ENCODE measurements around the gene C12orf76. TPM values are rescaled to one million over a fixed set of nuclear protein-coding genes. Genes with fewer than 3 reads are reported as not detected.
"Not testable (repeated sequence)": the region's sequence is repeated elsewhere in the genome, so short reads cannot be mapped to it uniquely, and the experiment has no call there.

C12orf76 gene
- total RNA-seq, 1 experiment from 2014 or later, result 9.7 TPM

DNA sequence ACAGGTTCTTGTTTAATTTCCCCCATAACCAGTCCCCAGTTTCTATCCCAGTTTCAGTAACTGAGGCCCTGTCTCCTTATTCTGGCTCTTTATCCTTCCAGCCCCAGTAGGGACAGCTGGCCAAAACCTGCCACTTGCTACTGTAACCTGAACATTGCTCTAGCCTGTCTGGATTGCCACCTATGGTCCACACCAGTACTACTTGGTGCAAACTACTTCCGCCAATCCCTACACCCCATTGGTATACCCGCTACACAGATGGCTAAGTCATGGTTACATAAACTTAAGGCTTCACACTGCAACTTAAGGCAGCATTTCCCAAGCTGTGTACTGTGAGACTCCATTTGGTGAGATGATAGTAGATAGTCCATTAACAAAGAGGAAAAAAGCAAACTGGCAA lies 20.3 kb upstream of the C12orf76 start:
- Histone ChIP-seq H2AFZ (ENCODE audit: low read length) (no peak overlapping the region), H3K4ac (ENCODE audit: low read depth, low read length) (no peak overlapping the region), H3K23ac (ENCODE audit: insufficient read length, low read depth, low read length) (no peak overlapping the region), H3K14ac (ENCODE audit: insufficient read depth, low read length) (no peak overlapping the region), H3K79me2 (ENCODE audit: insufficient read depth, low read length) (no peaks in the 10 kb centered on the region), H2BK5ac (ENCODE audit: insufficient read length, low read length) (no peak overlapping the region), H3K27ac (ENCODE audit: insufficient read length, low read depth, low read length) (no peak overlapping the region), H3K4me1 (ENCODE audit: insufficient read depth, low read length) (no peaks in the 10 kb centered on the region), H2BK120ac (ENCODE audit: low read depth, low read length, poor library complexity, severe bottlenecking) (no peak overlapping the region), H3T11ph (ENCODE audit: low read length) (no peak overlapping the region), H4K5ac (ENCODE audit: insufficient read length, low read depth, low read length) (no peak overlapping the region), H3K9me3 (ENCODE audit: control insufficient read depth, low read depth, low read length) (no peaks in the 10 kb centered on the region), H3K79me1 (ENCODE audit: insufficient read depth, low read depth, low read length, poor library complexity, severe bottlenecking) (no peaks in the 10 kb centered on the region), H4K20me1 (ENCODE audit: control insufficient read depth, insufficient read depth, insufficient read length) (no peaks in the 10 kb centered on the region), H3K18ac (ENCODE audit: insufficient read length, low read depth, low read length) (no peak overlapping the region), H4K91ac (ENCODE audit: insufficient read length, low read depth, low read length) (no peak overlapping the region), H3K56ac (ENCODE audit: insufficient read length, low read depth, low read length) (no peak overlapping the region), H3K4me2 (ENCODE audit: insufficient read depth, insufficient read length, low read length) (no peak overlapping the region), H4K8ac (replicated peaks; ENCODE audit: insufficient read length, low read depth, low read length) (no peak overlapping the region), H3K27me3 (ENCODE audit: insufficient read depth, low read length) (no peaks in the 10 kb centered on the region), H2BK15ac (ENCODE audit: low read depth, low read length) (no peak overlapping the region), H3K23me2 (ENCODE audit: insufficient read length, low read depth, low read length, poor library complexity, severe bottlenecking) (no peaks in the 10 kb centered on the region), H2BK12ac (ENCODE audit: insufficient read length, low read depth, low read length) (no peak overlapping the region), H3K9ac (ENCODE audit: extremely low read depth, insufficient read length, low read length) (no peak overlapping the region), H2AK5ac (ENCODE audit: insufficient read length, low read length) (no peak overlapping the region), H2BK20ac (ENCODE audit: low read depth, low read length, poor library complexity, severe bottlenecking) (no peak overlapping the region)
- DNase-seq, result no peak
- Mint-ChIP-seq H3K36me3 (ENCODE audit: insufficient read depth in 1 of 3, low read depth in 3 of 3) (no peaks in the 10 kb centered on the region), H3K9me3 (no peaks in the 10 kb centered on the region; a peak in 1 of 5 replicates), H3K27ac (no peak overlapping the region), H3K4me3 (no peak overlapping the region), H3K27me3 (ENCODE audit: low read depth) (peaks cover 10% of the 10 kb centered on the region), H3K4me1 (peaks cover 4 to 6% of the 10 kb centered on the region in 2 experiments; a peak in 1 of 4 replicates)
- TF ChIP-seq CTCF (conservative IDR thresholded peaks at IDR 0.05), result no peak
- WGBS (ENCODE audit: extremely low coverage, insufficient read length, low lambda C conversion rate), result no CpG with 5 or more reads among the region's 2 CpGs

DNA sequence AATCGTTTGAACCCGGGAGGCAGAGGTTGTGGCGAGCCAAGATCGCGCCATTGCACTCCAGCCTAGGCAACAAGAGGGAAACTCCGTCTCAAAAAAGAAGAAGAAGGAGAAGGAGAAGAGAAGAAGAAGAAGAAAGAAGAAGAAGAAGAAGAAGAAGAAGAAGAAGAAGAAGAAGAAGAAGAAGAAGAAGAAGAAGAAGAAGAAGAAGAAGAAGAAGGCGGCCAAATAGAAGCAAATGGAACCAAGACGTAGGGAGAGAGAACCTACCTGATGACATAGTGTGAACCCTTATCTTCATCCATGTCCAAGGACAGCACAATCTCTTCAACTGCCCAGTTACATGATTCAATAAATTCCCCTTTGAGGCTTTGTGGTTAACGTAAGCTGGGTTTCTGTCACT lies 19.8 kb upstream of the C12orf76 start:
- H4K91ac ChIP-seq (ENCODE audit: insufficient read length, low read depth, low read length); H3K4ac ChIP-seq (ENCODE audit: low read depth, low read length); H3K27me3 ChIP-seq (ENCODE audit: insufficient read depth, low read length); H2BK15ac ChIP-seq (ENCODE audit: low read depth, low read length); H2BK5ac ChIP-seq (ENCODE audit: insufficient read length, low read length); H3K27ac ChIP-seq (ENCODE audit: insufficient read length, low read depth, low read length); H3K56ac ChIP-seq (ENCODE audit: insufficient read length, low read depth, low read length); H2AK5ac ChIP-seq (ENCODE audit: insufficient read length, low read length); H4K5ac ChIP-seq (ENCODE audit: insufficient read length, low read depth, low read length); H3K9ac ChIP-seq (ENCODE audit: extremely low read depth, insufficient read length, low read length); H2BK12ac ChIP-seq (ENCODE audit: insufficient read length, low read depth, low read length); H3K79me2 ChIP-seq (ENCODE audit: insufficient read depth, low read length); H4K20me1 ChIP-seq (ENCODE audit: control insufficient read depth, insufficient read depth, insufficient read length); H3K27ac Mint-ChIP-seq; H3K27me3 Mint-ChIP-seq (ENCODE audit: low read depth); H3T11ph ChIP-seq (ENCODE audit: low read length); H3K23me2 ChIP-seq (ENCODE audit: insufficient read length, low read depth, low read length, poor library complexity, severe bottlenecking); H3K4me2 ChIP-seq (ENCODE audit: insufficient read depth, insufficient read length, low read length); H3K4me1 Mint-ChIP-seq; H3K36me3 Mint-ChIP-seq (ENCODE audit: insufficient read depth in 1 of 3, low read depth in 3 of 3); H3K14ac ChIP-seq (ENCODE audit: insufficient read depth, low read length); H3K9me3 Mint-ChIP-seq; H3K18ac ChIP-seq (ENCODE audit: insufficient read length, low read depth, low read length); H4K8ac ChIP-seq (replicated peaks; ENCODE audit: insufficient read length, low read depth, low read length); H2AFZ ChIP-seq (ENCODE audit: low read length); H3K9me3 ChIP-seq (ENCODE audit: control insufficient read depth, low read depth, low read length); H3K4me3 Mint-ChIP-seq; H2BK120ac ChIP-seq (ENCODE audit: low read depth, low read length, poor library complexity, severe bottlenecking); H2BK20ac ChIP-seq (ENCODE audit: low read depth, low read length, poor library complexity, severe bottlenecking); H3K23ac ChIP-seq (ENCODE audit: insufficient read length, low read depth, low read length); DNase-seq; H3K4me1 ChIP-seq (ENCODE audit: insufficient read depth, low read length); H3K79me1 ChIP-seq (ENCODE audit: insufficient read depth, low read depth, low read length, poor library complexity, severe bottlenecking): not testable (repeated sequence)
- WGBS (ENCODE audit: extremely low coverage, insufficient read length, low lambda C conversion rate), result no CpG with 5 or more reads among the region's 9 CpGs

Data from H9 (cell line).